ENCODE results near the gene CCNL1. TPM values are rescaled to one million over a fixed set of nuclear protein-coding genes. Genes with fewer than 3 reads are reported as not detected.

Gene CCNL1
- total RNA-seq, 1 donor from 2014 or later: 132 TPM

DNA sequence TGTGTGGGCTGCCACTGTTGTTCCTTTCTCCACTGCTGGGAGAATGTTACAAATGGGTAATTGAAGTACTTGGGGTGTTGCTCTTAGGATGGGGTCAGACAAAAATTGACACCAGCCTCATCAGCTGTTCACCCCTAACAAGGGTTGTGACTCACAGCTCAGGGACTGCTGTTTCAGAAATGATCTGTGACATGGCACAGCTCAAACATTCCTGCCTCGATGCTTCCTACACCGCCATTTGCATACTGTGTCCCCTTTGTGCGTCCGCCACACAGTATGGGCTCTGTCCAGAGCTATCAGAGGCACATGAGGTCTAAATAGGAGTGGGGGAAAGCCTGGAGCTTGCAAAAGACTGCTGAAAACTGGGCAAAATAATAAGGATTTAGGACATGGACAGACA is 43.9 kb downstream of the CCNL1 start:
- TF ChIP-seq CTCF (IDR thresholded peaks at IDR 0.05; ENCODE audit: unreplicated experiment): no peak
- Mint-ChIP-seq H3K36me3 (ENCODE audit: low read depth, unreplicated experiment) (no peaks in the 10 kb centered on the region), H3K4me1 (ENCODE audit: unreplicated experiment) (no peaks in the 10 kb centered on the region), H3K27ac (ENCODE audit: unreplicated experiment) (no peak overlapping the region), H3K4me3 (ENCODE audit: unreplicated experiment) (no peak overlapping the region), H3K9me3 (ENCODE audit: unreplicated experiment) (no peaks in the 10 kb centered on the region), H3K27me3 (ENCODE audit: unreplicated experiment) (peaks cover 2% of the 10 kb centered on the region)
- no peak for DNase-seq (ENCODE audit: low spot score)

- no peak for DNase-seq (ENCODE audit: low spot score)
- no peaks in the 10 kb centered on the region for H3K4me1 Mint-ChIP-seq (ENCODE audit: unreplicated experiment)
- no peaks in the 10 kb centered on the region for H3K36me3 Mint-ChIP-seq (ENCODE audit: low read depth, unreplicated experiment)
- no peak overlapping the region for H3K27ac Mint-ChIP-seq (ENCODE audit: unreplicated experiment)
- TF ChIP-seq CTCF (IDR thresholded peaks at IDR 0.05; ENCODE audit: unreplicated experiment): no peak
- no peaks in the 10 kb centered on the region for H3K9me3 Mint-ChIP-seq (ENCODE audit: unreplicated experiment)
- H3K27me3 Mint-ChIP-seq (ENCODE audit: unreplicated experiment): peaks cover 2% of the 10 kb centered on the region
- no peak overlapping the region for H3K4me3 Mint-ChIP-seq (ENCODE audit: unreplicated experiment)
These were observed 44.6 kb downstream of the CCNL1 start for GRCh38 chr3:157115069-157116006.

DNA sequence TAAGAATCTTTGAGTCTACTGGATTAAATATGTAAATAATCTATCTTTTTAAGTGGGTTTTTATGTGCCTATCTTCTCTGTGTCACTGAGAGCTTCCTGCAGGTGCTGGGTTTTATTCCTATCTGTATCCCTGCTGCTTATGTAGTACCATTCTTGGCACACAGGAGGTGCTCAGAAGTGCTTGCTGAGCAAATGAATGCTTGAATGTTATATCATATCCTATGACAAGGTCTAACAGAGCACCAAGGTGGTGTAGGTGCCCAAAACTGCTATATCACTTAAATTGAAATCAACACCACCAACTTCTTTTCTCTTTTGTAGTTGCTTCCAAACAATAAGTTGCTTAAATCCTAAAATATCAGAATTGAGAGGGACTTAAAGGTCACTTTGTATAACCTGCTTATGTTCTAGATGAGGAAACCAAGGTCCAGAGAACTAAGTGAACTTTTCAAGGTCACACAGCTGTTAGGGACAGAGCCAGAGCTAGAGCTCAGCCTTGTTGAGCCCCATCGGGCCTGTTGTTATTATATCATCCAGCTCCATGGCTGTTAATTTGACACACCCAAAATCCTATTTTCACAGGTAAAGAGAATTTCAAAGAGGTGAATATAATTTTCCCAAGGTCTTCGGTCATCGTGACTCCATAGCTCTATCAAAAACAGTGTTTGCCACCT is 46.0 kb downstream of the CCNL1 start:
- Mint-ChIP-seq H3K36me3 (ENCODE audit: low read depth, unreplicated experiment) (no peaks in the 10 kb centered on the region), H3K4me3 (ENCODE audit: unreplicated experiment) (no peak overlapping the region), H3K9me3 (ENCODE audit: unreplicated experiment) (no peaks in the 10 kb centered on the region), H3K27ac (ENCODE audit: unreplicated experiment) (no peak overlapping the region), H3K27me3 (ENCODE audit: unreplicated experiment) (no peaks in the 10 kb centered on the region), H3K4me1 (ENCODE audit: unreplicated experiment) (no peaks in the 10 kb centered on the region)
- DNase-seq (ENCODE audit: low spot score): no peak
- no peak for TF ChIP-seq CTCF (IDR thresholded peaks at IDR 0.05; ENCODE audit: unreplicated experiment)

GRCh38 chr3:157112536-157112935 is 47.4 kb downstream of the CCNL1 start:
- DNase-seq (ENCODE audit: low spot score): no peak
- TF ChIP-seq CTCF (IDR thresholded peaks at IDR 0.05; ENCODE audit: unreplicated experiment): no peak
- H3K4me1 Mint-ChIP-seq (ENCODE audit: unreplicated experiment): no peaks in the 10 kb centered on the region
- no peaks in the 10 kb centered on the region for H3K27me3 Mint-ChIP-seq (ENCODE audit: unreplicated experiment)
- H3K36me3 Mint-ChIP-seq (ENCODE audit: low read depth, unreplicated experiment): no peaks in the 10 kb centered on the region
- H3K4me3 Mint-ChIP-seq (ENCODE audit: unreplicated experiment): no peak overlapping the region
- H3K27ac Mint-ChIP-seq (ENCODE audit: unreplicated experiment): no peak overlapping the region
- no peaks in the 10 kb centered on the region for H3K9me3 Mint-ChIP-seq (ENCODE audit: unreplicated experiment)

DNA sequence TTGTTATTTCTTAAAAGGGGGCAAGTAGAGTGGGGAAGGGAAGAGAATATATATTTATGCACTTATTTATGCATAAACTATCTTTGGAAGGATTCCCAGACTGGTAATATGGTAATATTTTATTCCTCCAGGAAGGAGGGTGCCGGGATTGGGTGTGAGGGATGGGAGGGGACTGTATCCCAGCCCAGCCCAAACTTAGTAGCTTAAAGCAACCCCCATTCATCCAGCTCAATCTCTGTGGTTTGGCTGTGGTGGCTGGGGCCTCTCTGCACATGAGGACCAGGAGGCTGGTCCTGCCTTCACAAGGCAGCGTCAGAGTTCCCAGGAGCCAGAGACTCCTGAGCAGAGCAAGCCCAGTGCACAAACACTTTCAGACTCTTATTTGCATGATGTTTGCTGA is 48.4 kb downstream of the CCNL1 start:
- Mint-ChIP-seq H3K9me3 (ENCODE audit: unreplicated experiment) (no peaks in the 10 kb centered on the region), H3K36me3 (ENCODE audit: low read depth, unreplicated experiment) (no peaks in the 10 kb centered on the region), H3K4me1 (ENCODE audit: unreplicated experiment) (no peaks in the 10 kb centered on the region), H3K27me3 (ENCODE audit: unreplicated experiment) (no peaks in the 10 kb centered on the region), H3K27ac (ENCODE audit: unreplicated experiment) (no peak overlapping the region), H3K4me3 (ENCODE audit: unreplicated experiment) (no peak overlapping the region)
- no peak for DNase-seq (ENCODE audit: low spot score)
- no peak for TF ChIP-seq CTCF (IDR thresholded peaks at IDR 0.05; ENCODE audit: unreplicated experiment)
